Measurements from ENCODE around the gene VSX2. TPM values are rescaled to one million over a fixed set of nuclear protein-coding genes. Genes with fewer than 3 reads are reported as not detected.

Gene VSX2
- total RNA-seq: not detected
- total RNA-seq (2013): not detected

DNA sequence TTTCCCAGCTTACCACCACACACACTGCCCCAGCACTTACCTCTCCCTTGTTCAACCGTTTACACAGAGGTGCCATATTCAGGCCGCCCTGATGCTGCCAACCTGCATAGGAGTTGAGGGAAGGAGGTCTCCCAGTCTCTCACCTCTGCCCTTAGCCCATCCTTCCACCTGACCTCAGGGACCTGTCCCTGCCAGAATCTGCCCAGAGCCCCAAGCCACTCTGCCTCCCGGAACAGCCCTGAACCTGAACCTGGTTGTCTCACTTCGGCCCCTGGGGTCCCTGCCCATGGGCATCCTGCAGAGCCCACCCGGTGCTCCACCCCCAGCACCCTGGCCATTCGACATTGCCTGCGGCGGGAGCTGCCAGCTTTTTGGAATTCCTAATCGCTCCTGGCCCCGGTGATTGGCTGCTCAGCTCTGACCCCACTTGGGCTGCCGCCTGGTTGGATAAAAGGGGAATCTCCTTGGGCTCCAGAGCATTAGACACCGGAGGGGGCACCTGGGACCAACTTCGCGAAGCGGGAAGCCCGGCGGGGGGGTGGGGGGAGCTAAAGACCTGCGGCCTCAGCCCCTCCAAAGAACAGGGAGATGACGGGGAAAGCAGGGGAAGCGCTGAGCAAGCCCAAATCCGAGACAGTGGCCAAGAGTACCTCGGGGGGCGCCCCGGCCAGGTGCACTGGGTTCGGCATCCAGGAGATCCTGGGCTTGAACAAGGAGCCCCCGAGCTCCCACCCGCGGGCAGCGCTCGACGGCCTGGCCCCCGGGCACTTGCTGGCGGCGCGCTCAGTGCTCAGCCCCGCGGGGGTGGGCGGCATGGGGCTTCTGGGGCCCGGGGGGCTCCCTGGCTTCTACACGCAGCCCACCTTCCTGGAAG lies at the start of gene VSX2:
Gene VSX2, plus strand, starts transcription at position 476 of the 874 bp plus-strand sequence. Its CDS starts 113 bp downstream, at position 589.
- peaks cover 16% of the 10 kb centered on the region for H3K4me1 ChIP-seq (ENCODE audit: control insufficient read depth, insufficient read depth, low read length)
- 14% methylated on average over 40 of the region's 40 CpGs for WGBS (ENCODE audit: insufficient coverage)
- Mint-ChIP-seq H3K27me3 (ENCODE audit: low read depth in 2 of 2) (peaks cover 65 to 71% of the 10 kb centered on the region in 2 donors), H3K4me3 (no peak within 1 kb of the TSS), H3K36me3 (peaks cover 7% of the 10 kb centered on the region), H3K9me3 (no peaks in the 10 kb centered on the region), H3K27ac (no peak within 1 kb of the TSS), H3K4me1 (peaks cover 6 to 10% of the 10 kb centered on the region in 2 donors)
- DNase-seq (no peak), ATAC-seq (no peak)
- no peaks in the 10 kb centered on the region for H3K36me3 ChIP-seq (ENCODE audit: control insufficient read depth, insufficient read depth, low read length)
- no peak within 1 kb of the TSS for H3K4me3 ChIP-seq (ENCODE audit: low read length)
- no peaks in the 10 kb centered on the region for H3K9me3 ChIP-seq (ENCODE audit: control insufficient read depth, insufficient read depth, low read length)
- no peak within 1 kb of the TSS for H3K27ac ChIP-seq (ENCODE audit: low read length)
- intact Hi-C loops (cut with micrococcal nuclease): no loop called here
- TF ChIP-seq, protein P1, sequence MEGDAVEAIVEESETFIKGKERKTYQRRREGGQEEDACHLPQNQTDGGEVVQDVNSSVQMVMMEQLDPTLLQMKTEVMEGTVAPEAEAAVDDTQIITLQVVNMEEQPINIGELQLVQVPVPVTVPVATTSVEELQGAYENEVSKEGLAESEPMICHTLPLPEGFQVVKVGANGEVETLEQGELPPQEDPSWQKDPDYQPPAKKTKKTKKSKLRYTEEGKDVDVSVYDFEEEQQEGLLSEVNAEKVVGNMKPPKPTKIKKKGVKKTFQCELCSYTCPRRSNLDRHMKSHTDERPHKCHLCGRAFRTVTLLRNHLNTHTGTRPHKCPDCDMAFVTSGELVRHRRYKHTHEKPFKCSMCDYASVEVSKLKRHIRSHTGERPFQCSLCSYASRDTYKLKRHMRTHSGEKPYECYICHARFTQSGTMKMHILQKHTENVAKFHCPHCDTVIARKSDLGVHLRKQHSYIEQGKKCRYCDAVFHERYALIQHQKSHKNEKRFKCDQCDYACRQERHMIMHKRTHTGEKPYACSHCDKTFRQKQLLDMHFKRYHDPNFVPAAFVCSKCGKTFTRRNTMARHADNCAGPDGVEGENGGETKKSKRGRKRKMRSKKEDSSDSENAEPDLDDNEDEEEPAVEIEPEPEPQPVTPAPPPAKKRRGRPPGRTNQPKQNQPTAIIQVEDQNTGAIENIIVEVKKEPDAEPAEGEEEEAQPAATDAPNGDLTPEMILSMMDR (IDR thresholded peaks at IDR 0.05): no peak
- peaks cover 57% of the 10 kb centered on the region for H3K27me3 ChIP-seq (ENCODE audit: control insufficient read depth, insufficient read depth, low read length)

DNA sequence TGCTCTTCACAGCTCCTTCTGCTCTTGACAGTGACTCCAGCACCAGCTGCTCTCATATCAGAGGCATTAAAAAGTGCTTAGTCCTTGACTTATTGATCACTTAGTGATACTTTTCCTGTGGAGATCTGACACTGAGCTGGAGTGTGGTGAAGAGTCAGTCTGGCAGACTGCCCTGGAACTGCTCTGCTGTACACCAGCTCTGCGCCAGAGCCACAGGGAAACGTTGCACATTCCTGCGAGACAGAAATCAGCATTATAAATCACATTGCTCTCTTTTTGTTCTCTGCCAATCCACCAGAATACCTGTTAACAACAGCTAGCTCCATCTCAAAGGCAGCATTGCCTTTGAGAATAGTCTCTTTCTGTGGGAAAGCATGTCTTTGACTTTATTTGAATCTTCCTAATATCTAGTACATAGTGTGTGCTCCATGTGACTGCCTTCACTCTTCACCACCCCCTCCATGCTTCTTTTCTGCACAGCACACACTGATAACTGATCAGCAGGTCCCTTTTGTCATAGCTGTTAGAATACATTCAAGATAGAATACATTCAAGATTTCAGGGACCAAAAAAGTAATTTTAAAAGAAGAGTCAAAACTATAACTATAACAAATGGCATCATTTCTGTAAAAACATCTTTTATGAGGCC lies 48.2 kb upstream of the VSX2 start:
- Histone ChIP-seq H3K27ac (ENCODE audit: low read length) (no peak overlapping the region), H3K4me1 (ENCODE audit: control insufficient read depth, insufficient read depth, low read length) (no peaks in the 10 kb centered on the region), H3K4me3 (ENCODE audit: low read length) (no peak overlapping the region), H3K9me3 (ENCODE audit: control insufficient read depth, insufficient read depth, low read length) (no peaks in the 10 kb centered on the region), H3K27me3 (ENCODE audit: control insufficient read depth, insufficient read depth, low read length) (no peaks in the 10 kb centered on the region), H3K36me3 (ENCODE audit: control insufficient read depth, insufficient read depth, low read length) (peaks cover 5% of the 10 kb centered on the region)
- H3K9me3 Mint-ChIP-seq: no peaks in the 10 kb centered on the region
- H3K27me3 Mint-ChIP-seq (ENCODE audit: low read depth in 2 of 2): no peaks in the 10 kb centered on the region
- no peak for ATAC-seq
- no peak overlapping the region for H3K4me3 Mint-ChIP-seq
- H3K4me1 Mint-ChIP-seq: no peaks in the 10 kb centered on the region
- no peaks in the 10 kb centered on the region for H3K36me3 Mint-ChIP-seq
- no peak for DNase-seq
- no peak overlapping the region for H3K27ac Mint-ChIP-seq
- WGBS (ENCODE audit: insufficient coverage): 95% methylated on average over 3 of the region's 3 CpGs
- intact Hi-C loops (cut with micrococcal nuclease): no loop called here
- TF ChIP-seq, protein P1 (IDR thresholded peaks at IDR 0.05): no peak

GRCh38 chr14:74194506-74195274 lies 44.6 kb upstream of the VSX2 start:
- Mint-ChIP-seq H3K36me3 (peaks cover 11% of the 10 kb centered on the region), H3K9me3 (no peaks in the 10 kb centered on the region), H3K27me3 (ENCODE audit: low read depth in 2 of 2) (no peaks in the 10 kb centered on the region), H3K4me1 (no peaks in the 10 kb centered on the region), H3K4me3 (no peak overlapping the region), H3K27ac (no peak overlapping the region)
- TF ChIP-seq, protein P1 (IDR thresholded peaks at IDR 0.05): no peak
- WGBS (ENCODE audit: insufficient coverage): over 99% methylated on average over 7 of the region's 8 CpGs
- H3K36me3 ChIP-seq (ENCODE audit: control insufficient read depth, insufficient read depth, low read length): peaks cover 10% of the 10 kb centered on the region
- no peaks in the 10 kb centered on the region for H3K4me1 ChIP-seq (ENCODE audit: control insufficient read depth, insufficient read depth, low read length)
- DNase-seq: no peak
- H3K9me3 ChIP-seq (ENCODE audit: control insufficient read depth, insufficient read depth, low read length): no peaks in the 10 kb centered on the region
- no peak for ATAC-seq
- intact Hi-C loops (cut with micrococcal nuclease): no loop called here
- H3K27me3 ChIP-seq (ENCODE audit: control insufficient read depth, insufficient read depth, low read length): no peaks in the 10 kb centered on the region
- H3K27ac ChIP-seq (ENCODE audit: low read length): no peak overlapping the region
- H3K4me3 ChIP-seq (ENCODE audit: low read length): no peak overlapping the region

Data from natural killer cell (primary cell).